Astrocyte (in vitro differentiated cells and primary cell): ENCODE data around the gene PTPRM. TPM values are rescaled to one million over a fixed set of nuclear protein-coding genes. Genes with fewer than 3 reads are reported as not detected.
A peak's percentile ranks its signal among the peaks of the same experiment; 100 is the strongest.

Experiments
- DNase-seq: peaks from one replicate; pipeline ENCODE4 v3.0.0-alpha.2; 2010; ENCODE audit warnings: low read depth
- FAIRE-seq: peaks from 2 replicates; lab custom pipeline; 2011; peaks lifted over from hg19 to GRCh38; lab: Jason Lieb, UNC
- H2AFZ ChIP-seq: 2 replicates; pipeline ENCODE4 v1.6.0; 2012; ENCODE audit warnings: low read depth, low read length, inconsistent platforms
- H3K27ac ChIP-seq: 2 replicates; pipeline ENCODE4 v1.5.1; 2011; ENCODE audit warnings: low read depth, low read length, inconsistent platforms
- H3K27me3 ChIP-seq: 2 replicates; pipeline ENCODE4 v1.6.0; 2011; ENCODE audit warnings: low read length, inconsistent platforms; ENCODE audit not compliant: insufficient read depth
- H3K36me3 ChIP-seq: 2 replicates; pipeline ENCODE4 v1.5.1; 2011; ENCODE audit warnings: low read length, inconsistent platforms; ENCODE audit not compliant: insufficient read depth
- H3K4me1 ChIP-seq: 2 replicates; pipeline ENCODE4 v1.5.1; 2011; ENCODE audit warnings: low read length, inconsistent platforms; ENCODE audit not compliant: insufficient read depth
- H3K4me2 ChIP-seq: 2 replicates; pipeline ENCODE4 v1.6.0; 2012; ENCODE audit warnings: low read length, inconsistent platforms
- H3K4me3 ChIP-seq: 2 replicates; pipeline ENCODE4 v1.5.1; 2011; ENCODE audit warnings: low read depth, mild to moderate bottlenecking, low read length, inconsistent platforms; ENCODE audit not compliant: insufficient read depth
- H3K79me2 ChIP-seq: 2 replicates; pipeline ENCODE4 v1.6.0; 2012; ENCODE audit warnings: mild to moderate bottlenecking, low read length, inconsistent platforms; ENCODE audit not compliant: insufficient read depth
- H3K9ac ChIP-seq: 2 replicates; pipeline ENCODE4 v1.6.0; 2012; ENCODE audit warnings: mild to moderate bottlenecking, low read length, inconsistent platforms
- H3K9me3 ChIP-seq: 2 replicates; pipeline ENCODE4 v1.5.1; 2012; ENCODE audit warnings: low read depth, mild to moderate bottlenecking, low read length, inconsistent platforms; ENCODE audit not compliant: insufficient read depth
- H4K20me1 ChIP-seq: 2 replicates; pipeline ENCODE4 v1.6.0; 2012; ENCODE audit warnings: low read length, inconsistent platforms; ENCODE audit not compliant: insufficient read depth
- H3K27ac Mint-ChIP-seq: one replicate; pipeline ENCODE4 v1.8.0; 2021; ENCODE audit warnings: mild to moderate bottlenecking, mixed read lengths; ENCODE audit not compliant: unreplicated experiment
- H3K27me3 Mint-ChIP-seq: one replicate; pipeline ENCODE4 v1.8.0; 2021; ENCODE audit warnings: low read depth, mixed read lengths; ENCODE audit not compliant: unreplicated experiment
- H3K36me3 Mint-ChIP-seq: one replicate; pipeline ENCODE4 v1.8.0; 2021; ENCODE audit warnings: low read depth, mixed read lengths; ENCODE audit not compliant: unreplicated experiment
- H3K4me1 Mint-ChIP-seq: one replicate; pipeline ENCODE4 v1.8.0; 2021; ENCODE audit warnings: low read depth, mixed read lengths; ENCODE audit not compliant: unreplicated experiment
- H3K4me3 Mint-ChIP-seq: one replicate; pipeline ENCODE4 v1.8.0; 2021; ENCODE audit warnings: mild to moderate bottlenecking, moderate library complexity, mixed read lengths; ENCODE audit not compliant: unreplicated experiment
- H3K9me3 Mint-ChIP-seq: one replicate; pipeline ENCODE4 v1.8.0; 2021; ENCODE audit warnings: mild to moderate bottlenecking, mixed read lengths; ENCODE audit not compliant: unreplicated experiment
- EZH2 ChIP-seq: IDR thresholded peaks from 2 replicates; pipeline ENCODE4 v1.6.1; 2012; ENCODE audit warnings: mild to moderate bottlenecking, low read length, inconsistent platforms; ENCODE audit not compliant: insufficient read depth
- total RNA-seq: library from RNA; stranded (reverse); gene quantifications from 2 replicates; pipeline ENCODE4 v1.2.1, GENCODE V29; 2021
- TF ChIP-seq, protein P1 (sequence below): IDR thresholded peaks from 2 replicates; pipeline ENCODE4 v1.5.1; 2011; ENCODE audit warnings: low read depth, mild to moderate bottlenecking, inconsistent platforms, low read length, moderate library complexity; ENCODE audit not compliant: insufficient read depth

The PTPRM gene
- total RNA-seq, 1 donor from 2014 or later, result 59.6 TPM

DNA sequence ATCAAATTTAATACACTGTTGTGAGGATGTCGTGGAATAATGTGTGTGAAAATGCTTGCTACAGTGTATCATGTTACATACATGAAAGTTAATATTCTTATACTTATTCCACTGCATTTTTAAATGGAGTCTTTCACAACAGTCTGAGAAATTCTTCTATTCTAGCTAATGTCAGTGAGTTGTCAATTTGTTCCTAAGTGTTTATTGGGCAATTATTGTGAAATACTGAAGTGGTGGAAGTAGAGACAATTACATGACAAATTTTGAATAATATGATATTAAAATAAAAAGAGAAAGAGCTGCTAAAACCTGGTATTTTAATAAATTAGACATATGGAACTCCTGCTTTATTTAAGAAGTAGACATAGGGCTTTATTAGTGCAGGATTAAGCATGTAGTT is 176.1 kb downstream of the PTPRM start:
- no peak for TF ChIP-seq EZH2
- TF ChIP-seq, protein P1, sequence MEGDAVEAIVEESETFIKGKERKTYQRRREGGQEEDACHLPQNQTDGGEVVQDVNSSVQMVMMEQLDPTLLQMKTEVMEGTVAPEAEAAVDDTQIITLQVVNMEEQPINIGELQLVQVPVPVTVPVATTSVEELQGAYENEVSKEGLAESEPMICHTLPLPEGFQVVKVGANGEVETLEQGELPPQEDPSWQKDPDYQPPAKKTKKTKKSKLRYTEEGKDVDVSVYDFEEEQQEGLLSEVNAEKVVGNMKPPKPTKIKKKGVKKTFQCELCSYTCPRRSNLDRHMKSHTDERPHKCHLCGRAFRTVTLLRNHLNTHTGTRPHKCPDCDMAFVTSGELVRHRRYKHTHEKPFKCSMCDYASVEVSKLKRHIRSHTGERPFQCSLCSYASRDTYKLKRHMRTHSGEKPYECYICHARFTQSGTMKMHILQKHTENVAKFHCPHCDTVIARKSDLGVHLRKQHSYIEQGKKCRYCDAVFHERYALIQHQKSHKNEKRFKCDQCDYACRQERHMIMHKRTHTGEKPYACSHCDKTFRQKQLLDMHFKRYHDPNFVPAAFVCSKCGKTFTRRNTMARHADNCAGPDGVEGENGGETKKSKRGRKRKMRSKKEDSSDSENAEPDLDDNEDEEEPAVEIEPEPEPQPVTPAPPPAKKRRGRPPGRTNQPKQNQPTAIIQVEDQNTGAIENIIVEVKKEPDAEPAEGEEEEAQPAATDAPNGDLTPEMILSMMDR, result no peak
- no peak overlapping the region for H3K9ac ChIP-seq
- no peak overlapping the region for H3K4me3 Mint-ChIP-seq
- no peaks in the 10 kb centered on the region for H3K27me3 Mint-ChIP-seq
- H2AFZ ChIP-seq, result no peak overlapping the region
- no peaks in the 10 kb centered on the region for H3K36me3 ChIP-seq
- H3K27me3 ChIP-seq, result no peaks in the 10 kb centered on the region
- H3K79me2 ChIP-seq, result peaks cover 3% of the 10 kb centered on the region
- H3K4me2 ChIP-seq, result no peak overlapping the region
- no peak overlapping the region for H3K27ac ChIP-seq
- H3K4me1 ChIP-seq, result no peaks in the 10 kb centered on the region
- H3K9me3 ChIP-seq, result no peaks in the 10 kb centered on the region
- DNase-seq (no peak), FAIRE-seq (no peak)
- H3K9me3 Mint-ChIP-seq, result peaks cover 12% of the 10 kb centered on the region
- H3K27ac Mint-ChIP-seq, result no peak overlapping the region
- H4K20me1 ChIP-seq, result no peaks in the 10 kb centered on the region
- peaks cover 7% of the 10 kb centered on the region for H3K4me1 Mint-ChIP-seq
- H3K4me3 ChIP-seq, result no peak overlapping the region
- no peaks in the 10 kb centered on the region for H3K36me3 Mint-ChIP-seq

DNA sequence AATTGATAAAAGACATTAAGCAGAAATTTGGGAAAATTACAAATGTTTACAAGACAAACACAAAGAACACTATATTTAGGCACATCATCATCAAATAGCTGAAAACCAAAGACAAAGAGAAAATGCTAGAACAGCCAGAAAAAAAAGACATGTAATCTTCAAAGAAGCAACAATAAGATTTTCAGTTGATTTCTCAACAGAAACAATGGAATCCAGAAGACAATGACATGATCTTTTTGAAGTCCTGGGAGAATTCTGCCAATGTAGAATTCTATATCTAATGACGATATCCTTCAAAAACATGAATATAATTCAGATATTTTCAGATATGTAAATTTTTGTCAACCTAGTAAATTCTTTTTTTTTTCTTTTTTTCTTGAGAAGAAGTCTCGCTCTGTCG is 179.0 kb downstream of the PTPRM start:
- Mint-ChIP-seq H3K27ac (no peak overlapping the region), H3K36me3 (peaks cover 1% of the 10 kb centered on the region), H3K9me3 (peaks cover 12% of the 10 kb centered on the region), H3K27me3 (no peaks in the 10 kb centered on the region), H3K4me3 (no peak overlapping the region), H3K4me1 (peaks cover 24% of the 10 kb centered on the region)
- no peaks in the 10 kb centered on the region for H3K36me3 ChIP-seq
- peaks cover 6% of the 10 kb centered on the region for H3K4me1 ChIP-seq
- no peak overlapping the region for H3K27ac ChIP-seq
- no peak for FAIRE-seq
- H3K9me3 ChIP-seq, result no peaks in the 10 kb centered on the region
- H3K27me3 ChIP-seq, result no peaks in the 10 kb centered on the region
- no peak for TF ChIP-seq EZH2
- TF ChIP-seq, protein P1, result no peak
- no peak overlapping the region for H3K4me2 ChIP-seq
- no peak overlapping the region for H2AFZ ChIP-seq
- H4K20me1 ChIP-seq, result peaks cover 2% of the 10 kb centered on the region
- no peak overlapping the region for H3K9ac ChIP-seq
- peaks cover 2% of the 10 kb centered on the region for H3K79me2 ChIP-seq
- H3K4me3 ChIP-seq, result no peak overlapping the region
- DNase-seq, result no peak

DNA sequence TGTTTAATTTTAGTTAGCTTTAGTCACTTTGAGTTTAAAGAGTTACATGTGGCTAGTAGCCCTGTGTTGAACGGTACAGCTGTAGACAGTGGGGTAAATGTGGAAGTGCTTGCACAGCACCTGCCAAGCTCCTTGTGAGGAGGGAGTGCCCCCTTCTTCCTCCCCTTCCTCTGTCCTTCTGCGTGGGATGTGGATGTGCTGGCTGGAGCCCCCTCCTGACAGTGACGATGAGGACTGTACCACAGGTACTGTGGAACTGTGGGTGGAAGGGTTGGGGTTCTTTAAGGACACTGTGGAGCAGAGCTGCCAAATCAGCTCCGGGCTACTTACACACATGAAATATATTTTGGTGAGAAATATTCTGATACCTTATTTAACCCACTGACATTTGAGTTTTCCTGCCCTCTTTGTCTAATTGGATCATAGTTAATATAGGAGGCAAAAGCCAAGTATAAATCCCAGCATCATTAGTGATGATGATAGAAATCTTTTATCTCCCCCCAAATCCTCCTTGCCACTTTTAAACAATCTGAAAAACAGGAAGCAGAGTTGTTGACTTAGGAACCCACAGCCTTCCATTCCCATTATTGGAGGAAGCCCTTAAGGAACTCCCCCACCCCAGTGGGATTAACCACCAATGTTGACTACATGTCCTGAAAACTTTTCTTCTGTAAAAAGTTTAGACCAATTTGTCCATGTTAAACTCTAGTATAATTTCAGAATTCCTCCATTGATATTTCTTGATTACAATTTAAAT is 181.3 kb downstream of the PTPRM start:
- Mint-ChIP-seq H3K4me1 (peaks cover 24% of the 10 kb centered on the region), H3K9me3 (peaks cover 12% of the 10 kb centered on the region), H3K4me3 (no peak overlapping the region), H3K27me3 (no peaks in the 10 kb centered on the region), H3K36me3 (peaks cover 3% of the 10 kb centered on the region), H3K27ac (peak overlapping the region; percentile 19)
- Histone ChIP-seq H3K79me2 (peaks cover 7% of the 10 kb centered on the region), H3K4me1 (peaks cover 6% of the 10 kb centered on the region), H3K9ac (no peak overlapping the region), H2AFZ (no peak overlapping the region), H3K4me3 (no peak overlapping the region), H3K27me3 (no peaks in the 10 kb centered on the region), H3K4me2 (no peak overlapping the region), H3K27ac (no peak overlapping the region), H3K9me3 (no peaks in the 10 kb centered on the region), H4K20me1 (peaks cover 5% of the 10 kb centered on the region), H3K36me3 (no peaks in the 10 kb centered on the region)
- no peak for DNase-seq
- TF ChIP-seq, protein P1, result no peak
- TF ChIP-seq EZH2, result no peak
- no peak for FAIRE-seq
